ENCODE data around the gene VPS72. TPM values are rescaled to one million over a fixed set of nuclear protein-coding genes. Genes with fewer than 3 reads are reported as not detected.

The VPS72 gene
- total and polyA plus RNA-seq, 2 of the 13 experiments (the other 11 are each of a cell fraction or from before 2014, with no cell fraction given): 33.7 to 34.5 TPM

- TF ChIP-seq ZNF546 (CRISPR knock-in tag; conservative IDR thresholded peaks at IDR 0.05): no peak
- no peak for TF ChIP-seq ZC3H4 (CRISPR knock-in tag; IDR thresholded peaks at IDR 0.05; ENCODE audit: borderline replicate concordance)
- TF ChIP-seq ZSCAN30 (CRISPR knock-in tag; IDR thresholded peaks at IDR 0.05): no peak
- TF ChIP-seq PTBP1 (IDR thresholded peaks at IDR 0.05; ENCODE audit: low read depth, low read length, poor library complexity, severe bottlenecking): no peak
- TF ChIP-seq MED1 (CRISPR knock-in tag; IDR thresholded peaks at IDR 0.05): 0 out of 2 replicates have a peak, but pooled peaks have one; percentile 8
- TF ChIP-seq ZNF383 (CRISPR knock-in tag; IDR thresholded peaks at IDR 0.05; ENCODE audit: borderline replicate concordance): no peak
- no peak for TF ChIP-seq PHF21A (CRISPR knock-in tag; IDR thresholded peaks at IDR 0.05)
- TF ChIP-seq SSRP1 (CRISPR knock-in tag; IDR thresholded peaks at IDR 0.05): no peak
- TF ChIP-seq ZBTB33 (CRISPR knock-in tag; IDR thresholded peaks at IDR 0.05): no peak
- TF ChIP-seq CENPBD1 (CRISPR knock-in tag; IDR thresholded peaks at IDR 0.05; ENCODE audit: borderline replicate concordance, low read depth): no peak
- TF ChIP-seq TP53 (CRISPR knock-in tag; conservative IDR thresholded peaks at IDR 0.05): no peak
- no peak for TF ChIP-seq ATM (IDR thresholded peaks at IDR 0.05; ENCODE audit: borderline replicate concordance)
- no peak for TF ChIP-seq ASH2L (IDR thresholded peaks at IDR 0.05; ENCODE audit: insufficient read length, low read depth, low read length)
- TF ChIP-seq KLF16 (CRISPR knock-in tag; IDR thresholded peaks at IDR 0.05): no peak
- peak; percentile 34; the same call in 1 of the 2 replicates for TF ChIP-seq NCOR1 (IDR thresholded peaks at IDR 0.05; ENCODE audit: borderline replicate concordance, low read length)
- no peak for TF ChIP-seq ZNF652 (CRISPR knock-in tag; IDR thresholded peaks at IDR 0.05; ENCODE audit: borderline replicate concordance, low read depth)
- TF ChIP-seq MTERF4 (CRISPR knock-in tag; IDR thresholded peaks at IDR 0.05): no peak
- no peak for TF ChIP-seq SOX13 (IDR thresholded peaks at IDR 0.05)
- no peak for TF ChIP-seq SOX13 (CRISPR knock-in tag; conservative IDR thresholded peaks at IDR 0.05 in 1 of 2, IDR thresholded peaks at IDR 0.05 in 1 of 2)
- no peak for TF ChIP-seq ZNF572 (CRISPR knock-in tag; IDR thresholded peaks at IDR 0.05)
- no peak for TF ChIP-seq PLSCR1 (CRISPR knock-in tag; IDR thresholded peaks at IDR 0.05; ENCODE audit: borderline replicate concordance)
- no peak for TF ChIP-seq AKAP8 (CRISPR knock-in tag; IDR thresholded peaks at IDR 0.05)
- peak; percentile 23; the same call in 1 of the 2 replicates for TF ChIP-seq HOXA3 (CRISPR knock-in tag; IDR thresholded peaks at IDR 0.05)
- TF ChIP-seq ZNF350 (CRISPR knock-in tag; IDR thresholded peaks at IDR 0.05; ENCODE audit: borderline replicate concordance, low read depth): no peak
- no peak for TF ChIP-seq CCAR2 (optimal IDR thresholded peaks at IDR 0.05; ENCODE audit: low read depth, low read length)
- no peak for TF ChIP-seq ZNF737 (CRISPR knock-in tag; IDR thresholded peaks at IDR 0.05; ENCODE audit: borderline replicate concordance)
- TF ChIP-seq NFKBIZ (CRISPR knock-in tag; IDR thresholded peaks at IDR 0.05): no peak
Observed at GRCh38 chr1:151147665-151148064, 42.3 kb downstream of the VPS72 start (continued).

Data from HepG2 (cell line).